Measurements from ENCODE around the gene GRIA4.

Gene GRIA4

DNA sequence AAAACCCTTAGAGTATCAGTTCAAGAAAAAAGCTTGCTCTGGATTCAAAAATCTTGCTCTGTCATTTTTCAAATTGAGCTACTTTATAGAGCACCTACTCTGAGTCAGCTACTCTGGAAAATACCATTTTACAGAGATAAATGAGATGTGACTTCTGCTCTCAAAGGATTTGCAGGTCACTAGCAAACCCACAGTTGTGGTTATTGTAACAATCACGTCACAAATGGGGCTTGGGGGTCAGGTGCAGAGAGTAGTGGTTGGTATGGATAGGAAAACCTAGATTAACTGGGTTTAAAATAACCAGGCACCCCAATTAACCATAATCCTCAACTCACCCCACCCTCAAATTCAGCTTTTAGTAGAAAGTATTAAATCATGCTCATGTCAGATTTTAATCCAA, 359.9 kb downstream of the GRIA4 start:
- no peak overlapping the region for H2AK5ac ChIP-seq (ENCODE audit: low read length, severe bottlenecking)
- no peak overlapping the region for H4K8ac ChIP-seq (ENCODE audit: low read length)
- no CpG with 5 or more reads among the region's 1 CpG for WGBS

GRCh38 chr11:105975128-105975527, 365.3 kb downstream of the GRIA4 start:
- H3K27me3 ChIP-seq (ENCODE audit: control insufficient read depth in 1 of 2, insufficient read depth in 1 of 2, low read length in 2 of 2) = no peaks in the 10 kb centered on the region
- H3K79me1 ChIP-seq (replicated peaks; ENCODE audit: low read length, poor library complexity, severe bottlenecking) = no peaks in the 10 kb centered on the region
- 100% methylated on average over 1 of the region's 1 CpG for WGBS
- no peak overlapping the region for H2BK5ac ChIP-seq (ENCODE audit: low read depth, low read length, poor library complexity, severe bottlenecking)
- H2BK15ac ChIP-seq (ENCODE audit: low read depth, poor library complexity, severe bottlenecking) = no peak overlapping the region
- H4K8ac ChIP-seq (ENCODE audit: low read length) = no peak overlapping the region
- no peaks in the 10 kb centered on the region for H3K4me1 ChIP-seq (ENCODE audit: control insufficient read depth, insufficient read depth, low read depth, low read length)
- no peak overlapping the region for H3K4me2 ChIP-seq (ENCODE audit: low read length, poor library complexity, severe bottlenecking)
- H3K27ac ChIP-seq (ENCODE audit: low read length, poor library complexity, severe bottlenecking) = no peak overlapping the region
- H2AK5ac ChIP-seq (ENCODE audit: low read length, severe bottlenecking) = no peak overlapping the region
- H2AFZ ChIP-seq (ENCODE audit: low read depth, low read length) = no peak overlapping the region
- H3K4me3 ChIP-seq (ENCODE audit: insufficient read depth in 1 of 2, low read depth in 1 of 2, low read length in 2 of 2) = no peak overlapping the region
- H3K18ac ChIP-seq (ENCODE audit: low read depth in 1 of 2, low read length in 2 of 2) = no peak overlapping the region
- no peak for DNase-seq
- H3K9ac ChIP-seq (ENCODE audit: low read length) = no peak overlapping the region
- no peaks in the 10 kb centered on the region for H3K9me3 ChIP-seq (ENCODE audit: control insufficient read depth, low read length)
- H4K91ac ChIP-seq (ENCODE audit: low read length) = no peak overlapping the region
- no peak overlapping the region for H3K4ac ChIP-seq (ENCODE audit: low read depth in 1 of 2, low read length in 2 of 2)
- no peak overlapping the region for H2BK12ac ChIP-seq (ENCODE audit: low read length in 2 of 2)
- no peak overlapping the region for H3K14ac ChIP-seq (ENCODE audit: low read length in 2 of 2)
- no peaks in the 10 kb centered on the region for H3K36me3 ChIP-seq (ENCODE audit: control insufficient read depth in 1 of 2, insufficient read depth in 2 of 2, low read depth in 1 of 2, low read length in 2 of 2)
- no peak overlapping the region for H2BK120ac ChIP-seq (ENCODE audit: low read depth, low read length)
- no peak overlapping the region for H3K23ac ChIP-seq (ENCODE audit: low read length in 2 of 2)

More for the DNA sequence above, 359.9 kb downstream of the GRIA4 start:
- H3K23ac ChIP-seq (ENCODE audit: low read length in 2 of 2) = no peak overlapping the region
- H4K91ac ChIP-seq (ENCODE audit: low read length) = no peak overlapping the region
- no peak overlapping the region for H3K18ac ChIP-seq (ENCODE audit: low read depth in 1 of 2, low read length in 2 of 2)
- no peak overlapping the region for H2BK15ac ChIP-seq (ENCODE audit: low read depth, poor library complexity, severe bottlenecking)
- no peaks in the 10 kb centered on the region for H3K79me1 ChIP-seq (replicated peaks; ENCODE audit: low read length, poor library complexity, severe bottlenecking)
- H3K4me2 ChIP-seq (ENCODE audit: low read length, poor library complexity, severe bottlenecking) = no peak overlapping the region
- no peaks in the 10 kb centered on the region for H3K36me3 ChIP-seq (ENCODE audit: control insufficient read depth in 1 of 2, insufficient read depth in 2 of 2, low read depth in 1 of 2, low read length in 2 of 2)
- no peak overlapping the region for H3K4ac ChIP-seq (ENCODE audit: low read depth in 1 of 2, low read length in 2 of 2)
- H3K4me3 ChIP-seq (ENCODE audit: insufficient read depth in 1 of 2, low read depth in 1 of 2, low read length in 2 of 2) = no peak overlapping the region
- H3K14ac ChIP-seq (ENCODE audit: low read length in 2 of 2) = no peak overlapping the region
- H2BK12ac ChIP-seq (ENCODE audit: low read length in 2 of 2) = no peak overlapping the region
- H3K4me1 ChIP-seq (ENCODE audit: control insufficient read depth, insufficient read depth, low read depth, low read length) = peaks cover 2% of the 10 kb centered on the region
- no peaks in the 10 kb centered on the region for H3K27me3 ChIP-seq (ENCODE audit: control insufficient read depth in 1 of 2, insufficient read depth in 1 of 2, low read length in 2 of 2)
- H2BK120ac ChIP-seq (ENCODE audit: low read depth, low read length) = no peak overlapping the region
- no peak overlapping the region for H3K27ac ChIP-seq (ENCODE audit: low read length, poor library complexity, severe bottlenecking)
- H2AFZ ChIP-seq (ENCODE audit: low read depth, low read length) = no peak overlapping the region
- H3K9me3 ChIP-seq (ENCODE audit: control insufficient read depth, low read length) = no peaks in the 10 kb centered on the region
- DNase-seq = no peak
- H3K9ac ChIP-seq (ENCODE audit: low read length) = no peak overlapping the region
- no peak overlapping the region for H2BK5ac ChIP-seq (ENCODE audit: low read depth, low read length, poor library complexity, severe bottlenecking)

GRCh38 chr11:105979997-105980703, 370.3 kb downstream of the GRIA4 start:
- no peak overlapping the region for H2AK5ac ChIP-seq (ENCODE audit: low read length, severe bottlenecking)
- no peak overlapping the region for H3K23ac ChIP-seq (ENCODE audit: low read length in 2 of 2)
- H3K18ac ChIP-seq (ENCODE audit: low read depth in 1 of 2, low read length in 2 of 2) = no peak overlapping the region
- no peak overlapping the region for H2BK12ac ChIP-seq (ENCODE audit: low read length in 2 of 2)
- H3K27ac ChIP-seq (ENCODE audit: low read length, poor library complexity, severe bottlenecking) = no peak overlapping the region
- no peak overlapping the region for H2AFZ ChIP-seq (ENCODE audit: low read depth, low read length)
- H3K9me3 ChIP-seq (ENCODE audit: control insufficient read depth, low read length) = no peaks in the 10 kb centered on the region
- H2BK5ac ChIP-seq (ENCODE audit: low read depth, low read length, poor library complexity, severe bottlenecking) = no peak overlapping the region
- H3K36me3 ChIP-seq (ENCODE audit: control insufficient read depth in 1 of 2, insufficient read depth in 2 of 2, low read depth in 1 of 2, low read length in 2 of 2) = no peaks in the 10 kb centered on the region
- H3K27me3 ChIP-seq (ENCODE audit: control insufficient read depth in 1 of 2, insufficient read depth in 1 of 2, low read length in 2 of 2) = no peaks in the 10 kb centered on the region
- WGBS = 96% methylated on average over 7 of the region's 10 CpGs
- no peak overlapping the region for H3K4ac ChIP-seq (ENCODE audit: low read depth in 1 of 2, low read length in 2 of 2)
- no peaks in the 10 kb centered on the region for H3K79me1 ChIP-seq (replicated peaks; ENCODE audit: low read length, poor library complexity, severe bottlenecking)
- H4K91ac ChIP-seq (ENCODE audit: low read length) = no peak overlapping the region
- H3K4me3 ChIP-seq (ENCODE audit: insufficient read depth in 1 of 2, low read depth in 1 of 2, low read length in 2 of 2) = no peak overlapping the region
- DNase-seq = no peak
- no peak overlapping the region for H4K8ac ChIP-seq (ENCODE audit: low read length)
- H3K4me2 ChIP-seq (ENCODE audit: low read length, poor library complexity, severe bottlenecking) = no peak overlapping the region
- H3K4me1 ChIP-seq (ENCODE audit: control insufficient read depth, insufficient read depth, low read depth, low read length) = no peaks in the 10 kb centered on the region
- H3K9ac ChIP-seq (ENCODE audit: low read length) = no peak overlapping the region
- no peak overlapping the region for H3K14ac ChIP-seq (ENCODE audit: low read length in 2 of 2)
- H2BK15ac ChIP-seq (ENCODE audit: low read depth, poor library complexity, severe bottlenecking) = no peak overlapping the region
- no peak overlapping the region for H2BK120ac ChIP-seq (ENCODE audit: low read depth, low read length)

GRCh38 chr11:105986554-105986953, 376.7 kb downstream of the GRIA4 start:
- no peak overlapping the region for H3K23ac ChIP-seq (ENCODE audit: low read length in 2 of 2)
- H4K91ac ChIP-seq (ENCODE audit: low read length) = no peak overlapping the region
- H3K4me1 ChIP-seq (ENCODE audit: control insufficient read depth, insufficient read depth, low read depth, low read length) = no peaks in the 10 kb centered on the region
- H3K18ac ChIP-seq (ENCODE audit: low read depth in 1 of 2, low read length in 2 of 2) = no peak overlapping the region
- no peak overlapping the region for H2BK5ac ChIP-seq (ENCODE audit: low read depth, low read length, poor library complexity, severe bottlenecking)
- H3K14ac ChIP-seq (ENCODE audit: low read length in 2 of 2) = no peak overlapping the region
- H4K8ac ChIP-seq (ENCODE audit: low read length) = no peak overlapping the region
- H2BK12ac ChIP-seq (ENCODE audit: low read length in 2 of 2) = no peak overlapping the region
- H3K4me2 ChIP-seq (ENCODE audit: low read length, poor library complexity, severe bottlenecking) = no peak overlapping the region
- no peak overlapping the region for H3K9ac ChIP-seq (ENCODE audit: low read length)
- DNase-seq = no peak
- 86% methylated on average over 2 of the region's 2 CpGs for WGBS
- H3K27ac ChIP-seq (ENCODE audit: low read length, poor library complexity, severe bottlenecking) = no peak overlapping the region
- no peaks in the 10 kb centered on the region for H3K36me3 ChIP-seq (ENCODE audit: control insufficient read depth in 1 of 2, insufficient read depth in 2 of 2, low read depth in 1 of 2, low read length in 2 of 2)
- H2BK15ac ChIP-seq (ENCODE audit: low read depth, poor library complexity, severe bottlenecking) = no peak overlapping the region
- H3K9me3 ChIP-seq (ENCODE audit: control insufficient read depth, low read length) = no peaks in the 10 kb centered on the region
- H3K4me3 ChIP-seq (ENCODE audit: insufficient read depth in 1 of 2, low read depth in 1 of 2, low read length in 2 of 2) = no peak overlapping the region
- no peak overlapping the region for H3K4ac ChIP-seq (ENCODE audit: low read depth in 1 of 2, low read length in 2 of 2)
- H3K79me1 ChIP-seq (replicated peaks; ENCODE audit: low read length, poor library complexity, severe bottlenecking) = no peaks in the 10 kb centered on the region
- no peak overlapping the region for H2BK120ac ChIP-seq (ENCODE audit: low read depth, low read length)
- no peak overlapping the region for H2AK5ac ChIP-seq (ENCODE audit: low read length, severe bottlenecking)
- H2AFZ ChIP-seq (ENCODE audit: low read depth, low read length) = no peak overlapping the region
- no peaks in the 10 kb centered on the region for H3K27me3 ChIP-seq (ENCODE audit: control insufficient read depth in 1 of 2, insufficient read depth in 1 of 2, low read length in 2 of 2)
